Esophagus squamous epithelium (tissue), 4 donors: ENCODE data around the gene ANK3.

Experiments used
- CTCF ChIP-seq, 6 experiments: fragments of 450-650 bp in 4 of 6; fragments of 200-600 bp in 2 of 6; sonication (generic) in 2 of 6; IDR thresholded peaks; one replicate each; pipeline ENCODE4 v1.5.1; 2016 to 2019; ENCODE audit warnings: antibody characterized with exemption in 6 of 6, mild to moderate bottlenecking in 4 of 6, moderate library complexity in 4 of 6
- POLR2A ChIP-seq, 4 donors: fragments of 450-650 bp; IDR thresholded peaks; one replicate each; pipeline ENCODE4 v1.6.1; 2017; ENCODE audit warnings: antibody characterized with exemption in 4 of 4, mild to moderate bottlenecking in 4 of 4, moderate library complexity in 3 of 4

- TF ChIP-seq CTCF (IDR thresholded peaks at IDR 0.05) (no peak), POLR2A (IDR thresholded peaks at IDR 0.05) (no peak)
These were observed 14.2 kb downstream of the ANK3 start for GRCh38 chr10:60375293-60376004.
